ENCODE measurements around the gene MSI1.

Gene MSI1

DNA sequence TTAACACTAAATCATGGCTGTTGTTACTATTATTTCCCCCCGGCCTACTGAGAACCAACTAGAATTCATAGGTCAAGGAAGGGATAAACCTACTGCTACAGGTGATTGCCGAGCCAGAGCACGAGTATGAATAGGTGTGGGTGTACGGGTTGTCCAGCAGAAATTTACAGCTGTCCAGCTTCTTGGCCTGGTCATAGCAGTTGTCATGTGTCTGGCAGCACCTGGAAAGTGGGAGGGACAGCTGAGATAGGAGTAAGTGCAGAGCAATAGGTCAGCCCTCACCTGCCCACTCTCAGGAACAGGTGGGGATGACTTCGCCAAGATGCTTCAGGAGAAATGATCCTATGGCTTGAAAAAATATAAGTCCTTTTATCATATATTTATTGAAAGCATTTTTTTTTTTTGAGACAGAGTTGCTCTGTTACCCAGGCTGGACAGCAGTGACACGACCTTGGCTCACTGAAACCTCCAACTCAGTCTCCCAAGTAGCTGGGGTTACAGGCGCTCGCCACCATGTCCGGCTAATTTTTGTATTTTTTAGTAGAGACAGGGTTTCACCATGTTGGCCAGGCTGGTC, 44.0 kb downstream of the MSI1 start:
- DNase-seq (ENCODE audit: low read depth in 2 of 2): no peak

DNA sequence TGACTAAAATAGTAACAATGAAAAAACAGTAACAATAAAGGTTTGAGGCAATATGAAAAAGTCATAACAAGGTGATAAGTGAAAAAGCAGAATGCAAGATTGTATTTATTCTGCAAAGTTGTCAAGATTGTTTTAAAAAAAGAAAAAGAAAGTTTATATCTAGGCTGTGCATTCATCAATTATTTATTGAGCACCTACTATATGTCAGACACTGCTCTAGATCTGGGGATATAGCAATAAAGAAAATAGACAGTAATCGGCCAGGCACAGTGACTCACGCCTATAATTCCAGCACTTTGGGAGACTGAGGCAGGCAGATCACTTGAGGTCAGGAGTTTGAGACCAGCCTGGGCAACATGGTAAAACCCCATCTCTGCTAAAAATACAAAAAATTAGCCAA, 45.2 kb downstream of the MSI1 start:
- no peak for DNase-seq (ENCODE audit: low read depth in 2 of 2)

DNA sequence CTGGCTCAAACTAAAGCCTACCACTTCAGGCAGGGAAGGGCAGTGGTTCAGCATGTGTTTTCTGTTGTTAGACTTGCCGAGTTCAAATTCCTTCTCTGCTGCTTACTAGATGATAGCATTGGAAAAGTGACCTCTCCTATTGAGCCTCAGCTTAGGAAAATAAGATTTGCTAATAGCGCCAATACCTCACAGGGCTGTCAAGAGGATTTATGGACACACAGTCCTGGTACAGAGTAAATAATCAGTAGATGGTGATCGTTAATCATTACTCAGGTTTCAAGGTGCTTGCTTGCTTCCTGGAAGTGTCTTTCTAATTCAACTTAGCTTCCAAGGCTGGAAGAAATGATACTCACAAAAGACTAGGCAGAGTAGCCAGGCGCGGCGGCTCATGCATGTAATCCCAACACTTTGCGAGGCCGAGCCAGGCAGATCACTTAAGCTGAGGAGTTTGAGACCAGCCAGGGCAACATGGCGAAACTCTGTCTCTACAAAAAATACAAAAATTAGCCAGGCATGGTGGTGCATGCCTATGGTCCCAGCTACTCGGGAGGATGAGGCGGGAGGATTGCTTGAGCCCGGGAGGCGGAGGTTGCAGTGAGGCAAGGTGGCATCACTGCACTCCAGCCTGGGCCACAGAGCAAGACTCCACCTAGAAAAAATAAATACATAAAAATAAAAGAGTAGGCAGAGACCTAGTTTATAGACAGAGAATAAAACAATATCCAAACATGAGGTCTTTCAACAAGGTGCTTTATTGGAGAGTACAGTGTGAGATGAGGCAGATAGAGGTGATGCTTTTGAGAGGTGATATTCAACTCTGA, 47.4 kb downstream of the MSI1 start:
- no peak for DNase-seq (ENCODE audit: low read depth in 2 of 2)

DNA sequence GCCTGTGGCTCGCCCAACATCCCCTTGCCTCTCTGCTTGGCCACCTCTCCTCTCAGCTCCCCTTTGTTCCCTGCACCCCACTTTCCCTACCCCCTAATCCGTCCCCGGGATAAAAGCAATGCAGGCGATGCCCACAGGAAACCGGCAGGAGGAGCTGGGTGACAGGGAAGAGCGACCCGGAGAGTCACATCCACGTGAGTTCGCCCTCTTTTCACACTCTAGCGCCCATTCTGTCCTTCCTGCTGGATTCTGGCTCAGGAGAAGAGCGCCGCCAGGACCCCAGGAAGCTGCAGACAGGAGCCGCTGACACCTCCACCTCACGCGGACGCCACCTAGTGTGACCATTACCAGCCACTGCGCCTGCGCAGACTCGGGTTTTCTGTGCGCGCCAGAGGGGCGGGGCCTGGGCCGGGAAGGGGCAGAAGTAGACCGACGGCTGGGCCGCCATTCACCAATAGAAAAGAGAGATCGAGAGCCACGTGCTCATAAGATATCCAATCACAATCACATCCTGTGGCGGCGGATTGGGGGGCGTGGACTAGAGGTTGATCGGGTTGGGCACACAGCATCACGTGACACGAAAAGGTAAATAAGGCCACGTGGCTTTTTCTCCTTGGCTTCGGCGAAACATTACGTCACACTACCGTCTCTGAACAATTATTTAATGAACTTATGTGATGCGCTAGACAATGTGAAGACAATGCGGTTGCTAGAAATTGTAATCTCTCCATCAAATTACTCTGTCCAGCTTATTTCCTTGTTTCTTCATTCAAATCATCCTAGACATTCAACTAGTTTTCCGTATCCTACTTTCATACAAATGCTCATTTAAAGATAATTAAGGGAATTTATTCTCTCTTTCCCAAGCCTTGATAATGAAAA, 51.5 kb downstream of the MSI1 start:
- peak; percentile 99 to 100 for DNase-seq (ENCODE audit: low read depth in 2 of 2)

DNA sequence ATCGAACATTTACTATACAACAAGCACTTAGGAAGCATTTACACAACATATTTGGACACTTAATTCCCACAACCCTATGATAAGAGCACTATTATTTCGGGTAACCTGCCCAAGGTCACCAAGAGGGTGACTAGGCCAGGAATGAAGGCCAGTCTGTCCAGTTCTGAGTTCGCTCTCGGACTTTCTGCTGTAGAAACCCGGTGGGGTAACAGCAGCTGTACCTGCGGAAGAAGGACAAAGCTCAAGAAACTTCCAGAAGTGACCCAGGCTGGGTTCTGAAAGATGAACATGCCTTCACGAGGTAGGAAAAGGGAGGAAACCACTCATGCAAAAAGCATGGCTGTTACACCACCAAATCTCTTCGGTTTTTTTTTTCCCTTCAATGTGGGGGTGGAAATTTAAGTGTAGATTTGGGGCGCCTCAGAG, 52.2 kb downstream of the MSI1 start:
- DNase-seq (ENCODE audit: low read depth in 2 of 2): no peak

DNA sequence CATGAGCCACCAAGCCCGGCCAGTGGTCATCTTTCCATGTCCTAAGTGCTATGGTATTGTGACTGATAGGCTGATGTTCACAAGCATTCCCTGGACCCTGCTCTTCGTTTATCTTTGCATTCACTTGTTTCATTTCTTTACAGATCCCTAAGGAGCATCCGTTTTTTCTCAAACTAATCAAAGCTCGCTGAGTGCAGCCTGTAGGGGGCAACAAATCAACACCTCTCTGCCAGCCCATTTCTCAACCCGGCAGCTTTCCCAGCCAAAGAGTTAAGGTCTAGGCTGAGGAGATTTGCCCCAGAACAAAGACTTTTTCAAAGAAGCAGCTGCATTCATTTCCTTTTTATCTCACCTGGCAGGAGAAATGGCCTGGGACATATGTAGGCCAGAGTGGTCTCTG, 54.7 kb downstream of the MSI1 start:
- DNase-seq (ENCODE audit: low read depth in 2 of 2): no peak

DNA sequence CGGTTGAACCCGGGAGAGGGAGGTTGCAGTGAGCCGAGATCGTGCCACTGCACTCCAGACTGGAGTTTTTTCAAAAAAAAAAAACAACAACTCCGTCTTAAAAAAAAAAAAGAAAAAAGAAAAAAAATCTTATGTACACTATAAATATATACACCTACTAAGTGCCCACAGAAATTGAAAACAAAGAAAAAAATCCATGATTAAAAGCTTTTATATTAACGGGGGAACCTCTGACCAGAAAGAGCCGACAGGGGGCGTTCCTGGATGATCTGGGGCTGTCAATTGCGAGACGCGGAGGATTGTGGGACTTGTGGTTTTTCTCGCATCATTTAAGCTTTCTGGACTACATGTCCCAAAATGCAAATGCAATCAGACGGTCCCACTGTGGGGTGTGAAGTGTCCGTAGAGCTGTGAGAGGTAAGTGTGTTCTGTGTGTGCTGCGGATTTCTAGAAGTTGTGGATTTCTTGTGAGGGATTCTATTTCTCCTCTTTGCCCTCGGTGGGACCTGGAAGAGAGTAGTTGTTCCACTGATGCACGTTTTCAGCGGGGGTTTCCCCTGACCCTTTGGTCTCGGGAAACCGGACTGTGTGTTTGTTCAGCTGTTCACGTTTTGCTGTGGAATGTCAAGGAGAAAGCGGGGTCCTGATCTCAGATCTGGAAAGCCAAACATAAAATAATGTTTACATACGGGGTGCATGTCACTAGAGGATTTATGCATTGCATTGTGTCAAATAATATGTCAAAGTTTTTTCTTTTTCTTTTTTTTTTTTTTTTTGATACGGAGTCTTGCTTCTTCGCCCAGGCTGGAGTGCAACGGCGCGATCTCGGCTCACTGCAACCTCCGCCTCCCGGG, 66.8 kb downstream of the MSI1 start, which contains the start of gene SIRT4:
Gene SIRT4, plus strand, starts transcription at position 360 of the 854 bp plus-strand sequence. CDS start 1,241 bp downstream, outside the sequence.
- peak; percentile 80 to 85 for DNase-seq (ENCODE audit: low read depth in 2 of 2)

- DNase-seq (ENCODE audit: low read depth in 2 of 2): peak; percentile 66 to 69
Observed at GRCh38 chr12:120292661-120293531, 76.1 kb downstream of the MSI1 start, which contains the start of gene RNU4-1. Gene RNU4-1, minus strand, starts transcription at chr12:120293237.

DNA sequence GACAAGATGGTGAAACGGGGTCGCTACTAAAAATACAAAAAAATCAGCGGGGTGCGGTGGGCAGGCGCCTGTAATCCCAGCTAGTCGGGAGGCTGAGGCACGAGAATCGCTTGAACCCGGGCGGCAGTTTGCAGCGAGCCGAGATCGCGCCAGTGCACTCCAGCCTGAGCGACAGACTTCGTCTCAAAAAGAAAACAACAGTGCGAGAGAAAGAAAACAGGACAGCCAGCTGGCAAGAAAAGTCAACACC, 76.6 kb downstream of the MSI1 start:
- peak in 1 of 2 donors; percentile 24 for DNase-seq (ENCODE audit: low read depth in 2 of 2)
